HEK293 (cell line): ENCODE data around the gene CKS2.

ENCODE experiments used
- CTCF ChIA-PET: fragments of 350-600 bp; formaldehyde crosslinking; extraction: SDS; loops from one replicate; lab custom pipeline; 2021; ENCODE audit warnings: antibody characterized with exemption; lab: Yijun Ruan, JAX
- POLR2A ChIA-PET: fragments of 300-600 bp; formaldehyde crosslinking; extraction: SDS; loops from one replicate; lab custom pipeline; 2020; ENCODE audit warnings: antibody characterized with exemption, inconsistent platforms; lab: Yijun Ruan, JAX
- H3K27ac ChIP-seq: fragments of 200-500 bp; sonication (Bioruptor generic); 2 replicates; pipeline ENCODE4 v1.5.1; 2014; ENCODE audit warnings: low read depth, low read length, control low read depth, inconsistent platforms; ENCODE audit errors: extremely low read depth
- H3K36me3 ChIP-seq, 2 experiments: fragments of 200-500 bp in 1 of 2; sonication (Bioruptor generic) in 1 of 2; 1 replicate in 1 of 2; 2 replicates in 1 of 2; pipeline ENCODE4 v1.5.1; 2014 to 2017; ENCODE audit warnings: inconsistent platforms in 2 of 2, low read length in 2 of 2; ENCODE audit not compliant: control insufficient read depth in 2 of 2, insufficient read depth in 1 of 2
- H3K4me1 ChIP-seq: fragments of 200-500 bp; sonication (Bioruptor generic); 2 replicates; pipeline ENCODE4 v1.5.1; 2014; ENCODE audit warnings: mild to moderate bottlenecking, low read length, inconsistent platforms; ENCODE audit not compliant: control insufficient read depth, insufficient read depth
- H3K4me3 ChIP-seq: 2 replicates; pipeline ENCODE4 v1.5.1; 2011; ENCODE audit warnings: low read depth, mild to moderate bottlenecking, control low read depth, low read length, moderate library complexity
- H3K9me3 ChIP-seq: fragments of 200-500 bp; sonication (Bioruptor generic); 2 replicates; pipeline ENCODE4 v1.5.1; 2014; ENCODE audit warnings: low read depth, low read length, inconsistent platforms; ENCODE audit not compliant: control insufficient read depth, insufficient read depth
- ELK4 ChIP-seq: IDR thresholded peaks from 2 replicates; pipeline ENCODE4 v1.6.1; 2011; ENCODE audit warnings: mild to moderate bottlenecking, low read depth, low read length, borderline replicate concordance
- GLIS1 ChIP-seq: fragments of 450-650 bp; formaldehyde crosslinking; IDR thresholded peaks from 2 replicates; pipeline ENCODE4 v1.5.1; 2016; ENCODE audit warnings: missing biosample characterization, missing genetic modification characterization
- HOXA7 ChIP-seq: sonication (generic); formaldehyde crosslinking; IDR thresholded peaks from 2 replicates; pipeline ENCODE4 v1.8.1; 2022; ENCODE audit warnings: missing genetic modification reagents, borderline replicate concordance
- KLF16 ChIP-seq: fragments of 450-650 bp; formaldehyde crosslinking; IDR thresholded peaks from 2 replicates; pipeline ENCODE4 v1.5.1; 2017; ENCODE audit warnings: missing biosample characterization, missing genetic modification characterization
- KLF17 ChIP-seq: fragments of 450-650 bp; formaldehyde crosslinking; IDR thresholded peaks from 2 replicates; pipeline ENCODE4 v1.5.1; 2016; ENCODE audit warnings: missing biosample characterization, missing genetic modification characterization
- PATZ1 ChIP-seq: fragments of 450-650 bp; formaldehyde crosslinking; IDR thresholded peaks from 2 replicates; pipeline ENCODE4 v1.5.1; 2016; ENCODE audit warnings: missing biosample characterization, missing genetic modification characterization
- ZBTB48 ChIP-seq: fragments of 450-650 bp; formaldehyde crosslinking; IDR thresholded peaks from 2 replicates; pipeline ENCODE4 v1.5.1; 2016; ENCODE audit warnings: missing biosample characterization, missing genetic modification characterization
- ZNF16 ChIP-seq: fragments of 450-650 bp; formaldehyde crosslinking; IDR thresholded peaks from 2 replicates; pipeline ENCODE4 v1.5.1; 2016; ENCODE audit warnings: low read depth, missing biosample characterization, missing genetic modification characterization
- ZNF174 ChIP-seq: fragments of 450-650 bp; formaldehyde crosslinking; IDR thresholded peaks from 2 replicates; pipeline ENCODE4 v1.5.0; 2017; ENCODE audit warnings: missing biosample characterization, mild to moderate bottlenecking, missing genetic modification characterization
- ZNF211 ChIP-seq: fragments of 450-650 bp; formaldehyde crosslinking; IDR thresholded peaks from 2 replicates; pipeline ENCODE4 v1.5.1; 2016; ENCODE audit warnings: low read depth, missing biosample characterization, missing genetic modification characterization
- ZNF23 ChIP-seq: fragments of 450-650 bp; formaldehyde crosslinking; IDR thresholded peaks from 2 replicates; pipeline ENCODE4 v1.5.1; 2016; ENCODE audit warnings: missing biosample characterization, missing genetic modification characterization, borderline replicate concordance
- ZNF324 ChIP-seq: fragments of 450-650 bp; formaldehyde crosslinking; IDR thresholded peaks from 2 replicates; pipeline ENCODE4 v1.5.1; 2016; ENCODE audit warnings: missing biosample characterization, missing genetic modification characterization
- ZNF341 ChIP-seq: fragments of 450-650 bp; formaldehyde crosslinking; IDR thresholded peaks from 2 replicates; pipeline ENCODE4; 2016; ENCODE audit warnings: low read depth, missing biosample characterization, missing genetic modification characterization
- ZNF366 ChIP-seq: fragments of 450-650 bp; formaldehyde crosslinking; conservative IDR thresholded peaks from 2 replicates; pipeline ENCODE4 v1.5.1; 2016; ENCODE audit warnings: missing biosample characterization, missing genetic modification characterization
- ZNF521 ChIP-seq: fragments of 450-650 bp; formaldehyde crosslinking; IDR thresholded peaks from 2 replicates; pipeline ENCODE4 v1.5.1; 2017; ENCODE audit warnings: missing biosample characterization, mild to moderate bottlenecking, missing genetic modification characterization
- ZNF549 ChIP-seq: fragments of 450-650 bp; IDR thresholded peaks from 2 replicates; pipeline ENCODE4 v1.5.1; 2018; ENCODE audit warnings: missing biosample characterization, missing genetic modification characterization, mild to moderate bottlenecking, inconsistent platforms, moderate library complexity
- ZNF692 ChIP-seq: fragments of 450-650 bp; formaldehyde crosslinking; IDR thresholded peaks from 2 replicates; pipeline ENCODE4 v1.5.1; 2016; ENCODE audit warnings: missing biosample characterization, missing genetic modification characterization
- ZSCAN30 ChIP-seq: fragments of 450-650 bp; IDR thresholded peaks from 2 replicates; pipeline ENCODE4 v1.5.1; 2018; ENCODE audit warnings: missing biosample characterization, mild to moderate bottlenecking, missing genetic modification characterization, moderate library complexity

CKS2 gene

GRCh38 chr9:89358376-89358916 lies 47.5 kb downstream of the CKS2 start:
- no peaks in the 10 kb centered on the region for H3K4me1 ChIP-seq

GRCh38 chr9:89358985-89359384 lies 48.0 kb downstream of the CKS2 start:
- ChIA-PET CTCF (no interaction called here), POLR2A (no interaction called here)
- Histone ChIP-seq H3K36me3 (peaks cover 0 to 90% of the 10 kb centered on the region in 2 experiments; a peak in 1 of 3 replicates), H3K4me3 (no peak overlapping the region), H3K27ac (no peak overlapping the region), H3K4me1 (no peaks in the 10 kb centered on the region), H3K9me3 (no peaks in the 10 kb centered on the region)
- TF ChIP-seq HOXA7 (CRISPR knock-in tag) (no peak), ZNF23 (no peak), ZNF16 (tag by site-specific recombination) (no peak), ZBTB48 (tag by site-specific recombination) (no peak), ZNF324 (tag by site-specific recombination) (no peak), ZNF549 (tag by site-specific recombination) (no peak), ZNF174 (tag by site-specific recombination) (no peak)

More at GRCh38 chr9:89358376-89358916, 47.5 kb downstream of the CKS2 start:
- Histone ChIP-seq H3K27ac (no peak overlapping the region), H3K36me3 (peaks cover 0 to 90% of the 10 kb centered on the region in 2 experiments; a peak in 1 of 3 replicates)
- CTCF ChIA-PET = interaction anchor here (2.2 kb wide), 1 partner anchor 190 kb away, joined by 5 read pairs; no protein-coding TSS in a partner anchor
- no peak for TF ChIP-seq ZSCAN30 (tag by site-specific recombination)
- no peak for TF ChIP-seq KLF17 (tag by site-specific recombination)
- TF ChIP-seq ELK4 = no peak
- TF ChIP-seq ZNF692 (tag by site-specific recombination) = no peak
- no peak for TF ChIP-seq ZNF211 (tag by site-specific recombination)
- TF ChIP-seq ZNF521 (tag by site-specific recombination) = no peak
- no peak for TF ChIP-seq KLF16
- no peak for TF ChIP-seq PATZ1 (tag by site-specific recombination)
- TF ChIP-seq ZNF341 (tag by site-specific recombination) = no peak
- TF ChIP-seq GLIS1 (tag by site-specific recombination) = no peak
- no peak for TF ChIP-seq ZNF366 (tag by site-specific recombination)
- TF ChIP-seq ZBTB48 (tag by site-specific recombination) = no peak
- TF ChIP-seq, all 188 proteins: peak for 0
- Histone ChIP-seq H3K9me3 (no peaks in the 10 kb centered on the region), H3K4me3 (no peak overlapping the region)
- POLR2A ChIA-PET = no interaction called here
